ENCODE measurements around the gene TAF1A. TPM values are rescaled to one million over a fixed set of nuclear protein-coding genes. Genes with fewer than 3 reads are reported as not detected.
A peak's percentile ranks its signal among the peaks of the same experiment; 100 is the strongest.

The TAF1A gene
- total RNA-seq, 1 donor from 2014 or later: 2.4 TPM

- no peak for DNase-seq (ENCODE audit: low read depth in 2 of 2)
Measured at GRCh38 chr1:222596696-222597095, 7.0 kb upstream of the TAF1A start.

- no peak for DNase-seq (ENCODE audit: low read depth in 2 of 2)
Measured at GRCh38 chr1:222594789-222595188, 5.1 kb upstream of the TAF1A start.

- DNase-seq (ENCODE audit: low read depth in 2 of 2): no peak
Measured at GRCh38 chr1:222592171-222592570, 2.4 kb upstream of the TAF1A start.

- DNase-seq (ENCODE audit: low read depth in 2 of 2): no peak
Measured at GRCh38 chr1:222588135-222588534, 1.6 kb downstream of the TAF1A start.

GRCh38 chr1:222586842-222587241 is 2.9 kb downstream of the TAF1A start:
- no peak for DNase-seq (ENCODE audit: low read depth in 2 of 2)

- no peak for DNase-seq (ENCODE audit: low read depth in 2 of 2)
Measured at GRCh38 chr1:222583079-222583478, 6.7 kb downstream of the TAF1A start.

GRCh38 chr1:222582099-222582774 is 7.5 kb downstream of the TAF1A start:
- peak; percentile 54 to 80 for DNase-seq (ENCODE audit: low read depth in 2 of 2)

- DNase-seq (ENCODE audit: low read depth in 2 of 2): no peak
Measured at GRCh38 chr1:222579316-222579715, 10.4 kb downstream of the TAF1A start.

GRCh38 chr1:222570837-222571236 is 18.9 kb downstream of the TAF1A start:
- no peak for DNase-seq (ENCODE audit: low read depth in 2 of 2)

GRCh38 chr1:222561656-222562055 is 28.1 kb downstream of the TAF1A start:
- no peak for DNase-seq (ENCODE audit: low read depth in 2 of 2)

- no peak for DNase-seq (ENCODE audit: low read depth in 2 of 2)
Measured at GRCh38 chr1:222557574-222557973, 32.2 kb downstream of the TAF1A start.

GRCh38 chr1:222557148-222557547 is 32.6 kb downstream of the TAF1A start:
- peak; percentile 31 to 46 for DNase-seq (ENCODE audit: low read depth in 2 of 2)

- no peak for DNase-seq (ENCODE audit: low read depth in 2 of 2)
Measured at GRCh38 chr1:222555992-222556615, 33.6 kb downstream of the TAF1A start.

GRCh38 chr1:222554177-222554576 is 35.6 kb downstream of the TAF1A start:
- DNase-seq (ENCODE audit: low read depth in 2 of 2): no peak

- no peak for DNase-seq (ENCODE audit: low read depth in 2 of 2)
Measured at GRCh38 chr1:222552882-222553281, 36.9 kb downstream of the TAF1A start.

GRCh38 chr1:222547944-222548671 is 41.6 kb downstream of the TAF1A start, which contains the start of gene HHIPL2:
Gene HHIPL2, minus strand, starts transcription at chr1:222548104. Its CDS starts 60 bp downstream, at chr1:222548044.
- no peak for DNase-seq (ENCODE audit: low read depth in 2 of 2)

GRCh38 chr1:222547260-222547614 is 42.5 kb downstream of the TAF1A start:
- DNase-seq (ENCODE audit: low read depth in 2 of 2): no peak

- DNase-seq (ENCODE audit: low read depth in 2 of 2): no peak
Measured at GRCh38 chr1:222546548-222547259, 43.0 kb downstream of the TAF1A start.

GRCh38 chr1:222546091-222546490 is 43.6 kb downstream of the TAF1A start:
- no peak for DNase-seq (ENCODE audit: low read depth in 2 of 2)

- peak in 1 of 2 donors; percentile 19 for DNase-seq (ENCODE audit: low read depth in 2 of 2)
Measured at GRCh38 chr1:222543817-222544216, 45.9 kb downstream of the TAF1A start.

- no peak for DNase-seq (ENCODE audit: low read depth in 2 of 2)
Measured at GRCh38 chr1:222540598-222540995, 49.1 kb downstream of the TAF1A start.

All from lung microvascular endothelial cell (primary cell).